HG02852 (cell line): Measurements from ENCODE around the gene NHLH1.

ENCODE experiments used
- ATAC-seq: cut with Tn5 transposase; IDR thresholded peaks from one replicate; pipeline ENCODE4 v1.9.1; 2021; ENCODE audit warnings: mild to moderate bottlenecking, moderate library complexity; ENCODE audit not compliant: unreplicated experiment

NHLH1 gene

GRCh38 chr1:160409486-160409885 lies 42.6 kb downstream of the NHLH1 start:
- ATAC-seq = no peak

- ATAC-seq = no peak
Observed at GRCh38 chr1:160410406-160411005, 43.6 kb downstream of the NHLH1 start.

DNA sequence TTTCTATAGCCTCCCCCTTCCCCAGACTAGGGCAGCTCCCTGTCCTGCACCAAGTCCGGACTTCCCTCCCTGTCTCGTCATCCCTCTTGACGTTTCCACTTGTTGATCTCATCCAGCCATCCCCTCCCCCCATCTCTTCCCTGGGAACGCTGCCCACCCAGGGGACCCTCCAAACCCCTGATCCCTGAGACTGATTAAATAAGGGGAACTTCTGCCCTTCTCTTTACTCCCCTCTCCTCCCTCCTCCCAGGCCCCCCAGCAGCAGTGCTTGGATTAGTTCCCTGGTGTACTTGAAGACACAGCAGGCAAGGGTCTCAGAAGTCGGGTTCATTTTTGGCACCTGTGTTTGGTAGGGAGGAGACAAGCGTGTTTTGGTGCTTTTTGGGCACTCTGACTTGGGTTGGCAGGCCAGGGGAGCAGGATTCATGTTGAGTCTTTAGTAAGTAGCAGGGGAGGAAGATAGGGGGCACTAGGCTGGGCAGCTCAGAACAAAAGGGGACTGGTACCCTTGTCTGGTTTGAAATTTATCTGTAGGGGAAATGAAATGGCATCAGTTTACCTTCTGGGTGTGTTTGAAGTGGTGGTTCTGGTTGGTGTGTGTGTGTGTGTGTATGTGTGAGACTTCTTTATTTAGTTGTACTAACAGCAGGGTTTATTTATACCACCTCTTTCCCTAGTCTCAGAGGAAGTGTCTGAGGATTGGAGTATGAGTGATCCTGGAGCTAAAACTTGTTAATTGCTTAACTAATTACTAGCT lies 44.6 kb downstream of the NHLH1 start:
- ATAC-seq = no peak

GRCh38 chr1:160412028-160412362 lies 45.1 kb downstream of the NHLH1 start:
- no peak for ATAC-seq

- no peak for ATAC-seq
Observed at GRCh38 chr1:160413716-160414115, 46.8 kb downstream of the NHLH1 start.

DNA sequence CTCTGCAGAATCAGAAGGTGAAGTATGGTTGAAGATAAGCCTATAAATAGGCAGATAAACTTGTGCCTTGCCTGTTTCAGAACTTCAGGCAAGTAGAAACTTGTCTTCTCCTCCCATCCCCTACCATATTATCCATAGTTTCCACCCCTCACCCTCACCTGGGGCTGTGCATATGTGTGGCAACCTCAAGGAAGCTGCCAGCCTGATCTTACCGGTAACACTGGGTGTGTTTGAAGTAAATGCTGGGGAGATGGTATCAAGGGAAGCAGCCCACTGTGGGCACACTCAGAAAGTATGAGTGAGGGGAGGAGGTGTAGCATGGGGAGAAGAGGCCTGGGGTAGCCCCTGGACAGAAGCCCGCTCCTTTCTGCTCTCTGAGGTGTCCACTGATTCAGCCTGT lies 48.0 kb downstream of the NHLH1 start:
- ATAC-seq = no peak

DNA sequence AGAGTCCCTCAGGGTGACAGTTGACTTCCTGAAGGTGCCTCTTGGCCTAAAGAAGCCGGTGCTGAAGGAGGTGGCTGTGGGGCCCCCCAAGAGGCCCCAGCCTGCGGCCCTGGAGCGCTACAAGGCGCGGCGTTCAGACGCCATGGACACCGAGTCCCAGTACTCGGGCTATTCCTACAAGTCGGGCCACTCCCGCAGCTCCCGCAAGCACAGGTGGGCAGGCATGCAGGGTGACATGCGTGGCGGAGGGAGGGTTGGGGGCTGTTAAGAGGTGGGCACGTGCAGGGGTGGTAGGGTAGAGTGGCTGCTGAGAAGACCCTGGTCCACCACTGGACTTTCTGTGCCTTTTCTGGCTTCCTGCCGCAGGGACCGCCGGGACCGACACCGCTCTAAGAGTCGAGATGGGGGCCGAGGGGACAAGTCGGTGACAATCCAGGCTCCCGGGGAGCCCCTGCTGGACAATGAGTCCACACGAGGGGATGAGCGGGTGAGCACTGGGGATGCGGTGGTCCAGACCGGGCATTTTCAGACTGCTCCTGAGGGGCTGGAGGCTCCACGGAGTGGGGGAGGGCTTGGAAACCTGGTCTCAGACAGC lies 48.9 kb downstream of the NHLH1 start:
- ATAC-seq = no peak

GRCh38 chr1:160416369-160416768 lies 49.5 kb downstream of the NHLH1 start:
- ATAC-seq = no peak

DNA sequence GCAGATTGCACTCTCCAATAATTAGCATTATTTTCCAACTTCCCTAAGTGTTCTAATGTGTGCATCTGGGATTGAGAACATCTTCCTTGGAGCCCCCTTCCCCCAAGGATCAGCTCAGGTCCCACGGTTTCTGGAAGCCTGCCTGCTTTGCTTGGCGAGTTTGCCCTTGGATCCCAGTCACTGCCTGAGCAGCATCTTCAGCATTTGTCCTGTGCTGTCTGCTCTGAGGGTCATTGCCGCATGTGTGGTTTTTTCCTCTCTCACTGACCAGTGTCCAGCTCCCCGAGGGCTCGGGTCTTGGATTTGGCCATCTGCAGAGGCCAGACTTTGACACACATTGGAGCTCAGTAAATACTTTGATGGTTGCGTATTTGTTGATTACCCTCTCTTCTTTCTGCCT lies 51.6 kb downstream of the NHLH1 start:
- ATAC-seq = no peak

GRCh38 chr1:160419150-160419837 lies 52.4 kb downstream of the NHLH1 start:
- no peak for ATAC-seq

DNA sequence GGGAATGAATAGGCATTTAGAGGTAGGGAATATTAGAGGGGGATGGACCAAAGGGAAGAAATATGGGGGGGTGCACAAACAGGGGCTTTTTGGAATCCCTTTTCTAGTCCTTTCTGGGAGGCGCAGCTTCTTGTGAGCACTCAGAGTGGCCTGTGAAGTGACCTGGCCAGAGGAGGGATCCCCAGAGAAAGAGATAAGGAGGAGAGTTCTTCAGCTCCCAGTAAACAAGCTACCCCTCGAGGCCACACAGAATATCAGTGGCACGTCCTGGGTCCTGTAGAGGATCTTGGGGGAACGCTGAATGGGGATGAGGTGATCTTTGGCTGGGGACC lies 52.9 kb downstream of the NHLH1 start:
- ATAC-seq = no peak

GRCh38 chr1:160420881-160421842 lies 54.3 kb downstream of the NHLH1 start:
- no peak for ATAC-seq

GRCh38 chr1:160421881-160422280 lies 55.0 kb downstream of the NHLH1 start:
- no peak for ATAC-seq
